SK-N-SH treated with all-trans-retinoic acid at 6 μM for 48 hours (cell line): ENCODE measurements around the gene PARVB.

Experiments
- BACH2 ChIP-seq: fragments of 250-450 bp; sonication (Bioruptor Pico); IDR thresholded peaks from 2 replicates; pipeline ENCODE4 v1.9.0; 2021; ENCODE audit warnings: mild to moderate bottlenecking, borderline replicate concordance
- GLIS3 ChIP-seq: fragments of 250-450 bp; sonication (Bioruptor Pico); IDR thresholded peaks from 2 replicates; pipeline ENCODE4 v1.5.0; 2020; ENCODE audit warnings: mild to moderate bottlenecking, moderate library complexity
- OSR1 ChIP-seq: fragments of 250-450 bp; sonication (Bioruptor Pico); IDR thresholded peaks from 2 replicates; pipeline ENCODE4 v1.8.0; 2022; ENCODE audit warnings: moderate library complexity, mild to moderate bottlenecking, inconsistent platforms
- PPARA ChIP-seq: fragments of 250-450 bp; sonication (Bioruptor Pico); IDR thresholded peaks from 2 replicates; pipeline ENCODE4 v1.5.0; 2020; ENCODE audit warnings: mild to moderate bottlenecking, borderline replicate concordance
- RARB ChIP-seq: fragments of 250-450 bp; sonication (Bioruptor Pico); IDR thresholded peaks from 2 replicates; pipeline ENCODE4 v1.8.0; 2021; ENCODE audit warnings: mild to moderate bottlenecking, moderate library complexity
- TCF4 ChIP-seq: fragments of 250-450 bp; sonication (Bioruptor Pico); IDR thresholded peaks from 2 replicates; pipeline ENCODE4 v1.8.0; 2021; ENCODE audit warnings: mild to moderate bottlenecking, moderate library complexity, borderline replicate concordance
- TOX ChIP-seq: fragments of 250-450 bp; sonication (Bioruptor Pico); IDR thresholded peaks from 2 replicates; pipeline ENCODE4 v1.8.0; 2021; ENCODE audit warnings: mild to moderate bottlenecking, moderate library complexity, borderline replicate concordance
- ZFP3 ChIP-seq: fragments of 250-450 bp; sonication (Bioruptor Pico); IDR thresholded peaks from 2 replicates; pipeline ENCODE4 v1.5.0; 2020; ENCODE audit warnings: mild to moderate bottlenecking, moderate library complexity
- ZFP30 ChIP-seq: fragments of 450-650 bp; formaldehyde crosslinking; IDR thresholded peaks from 2 replicates; pipeline ENCODE4 v1.5.0; 2022; ENCODE audit warnings: mild to moderate bottlenecking, moderate library complexity
- TF ChIP-seq, protein P1 (sequence below): fragments of 250-450 bp; sonication (Bioruptor Pico); IDR thresholded peaks from 2 replicates; pipeline ENCODE4 v1.8.0; 2020; ENCODE audit warnings: mild to moderate bottlenecking, moderate library complexity, borderline replicate concordance
- TF ChIP-seq, protein P2 (sequence below): fragments of 250-450 bp; sonication (Bioruptor Pico); IDR thresholded peaks from 2 replicates; pipeline ENCODE4 v1.5.1; 2021; ENCODE audit warnings: mild to moderate bottlenecking, moderate library complexity
- TF ChIP-seq, protein P3 (sequence below): fragments of 250-450 bp; sonication (Bioruptor Pico); IDR thresholded peaks from 2 replicates; pipeline ENCODE4 v1.8.0; 2021; ENCODE audit warnings: low read depth, mild to moderate bottlenecking, moderate library complexity, borderline replicate concordance
- TF ChIP-seq, protein P4 (sequence below): fragments of 250-450 bp; sonication (Bioruptor Pico); IDR thresholded peaks from 2 replicates; pipeline ENCODE4 v1.5.1; 2020; ENCODE audit warnings: low read depth, mild to moderate bottlenecking, moderate library complexity

DNA sequence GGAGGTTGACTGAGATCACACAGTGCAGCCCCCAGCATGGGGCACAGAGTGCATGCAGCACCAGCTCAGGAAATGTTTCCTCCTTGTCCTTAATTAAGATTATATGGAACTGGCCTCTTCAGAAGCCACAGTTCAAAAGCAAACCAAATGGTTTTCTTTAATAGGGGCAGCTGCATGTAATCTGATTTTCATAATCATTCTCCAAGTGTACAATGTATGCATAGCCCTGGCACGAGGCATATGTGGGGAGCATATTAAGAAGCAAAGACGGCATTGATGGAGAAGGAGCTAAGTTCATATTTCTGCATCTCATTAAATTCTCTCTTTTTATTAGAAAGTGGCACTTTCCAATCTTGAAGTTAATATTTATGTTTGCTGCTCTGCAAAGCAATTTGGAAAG lies 9.9 kb upstream of the PARVB start:
- TF ChIP-seq TOX (CRISPR knock-in tag) (no peak), RARB (CRISPR knock-in tag) (no peak), OSR1 (no peak), PPARA (CRISPR knock-in tag) (no peak), TCF4 (CRISPR knock-in tag) (no peak), ZFP3 (CRISPR knock-in tag) (no peak), BACH2 (CRISPR knock-in tag) (no peak), GLIS3 (no peak), ZFP30 (CRISPR knock-in tag) (no peak)
- TF ChIP-seq, protein P1, sequence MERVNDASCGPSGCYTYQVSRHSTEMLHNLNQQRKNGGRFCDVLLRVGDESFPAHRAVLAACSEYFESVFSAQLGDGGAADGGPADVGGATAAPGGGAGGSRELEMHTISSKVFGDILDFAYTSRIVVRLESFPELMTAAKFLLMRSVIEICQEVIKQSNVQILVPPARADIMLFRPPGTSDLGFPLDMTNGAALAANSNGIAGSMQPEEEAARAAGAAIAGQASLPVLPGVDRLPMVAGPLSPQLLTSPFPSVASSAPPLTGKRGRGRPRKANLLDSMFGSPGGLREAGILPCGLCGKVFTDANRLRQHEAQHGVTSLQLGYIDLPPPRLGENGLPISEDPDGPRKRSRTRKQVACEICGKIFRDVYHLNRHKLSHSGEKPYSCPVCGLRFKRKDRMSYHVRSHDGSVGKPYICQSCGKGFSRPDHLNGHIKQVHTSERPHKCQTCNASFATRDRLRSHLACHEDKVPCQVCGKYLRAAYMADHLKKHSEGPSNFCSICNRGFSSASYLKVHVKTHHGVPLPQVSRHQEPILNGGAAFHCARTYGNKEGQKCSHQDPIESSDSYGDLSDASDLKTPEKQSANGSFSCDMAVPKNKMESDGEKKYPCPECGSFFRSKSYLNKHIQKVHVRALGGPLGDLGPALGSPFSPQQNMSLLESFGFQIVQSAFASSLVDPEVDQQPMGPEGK (CRISPR knock-in tag) = no peak
- TF ChIP-seq, protein P2, sequence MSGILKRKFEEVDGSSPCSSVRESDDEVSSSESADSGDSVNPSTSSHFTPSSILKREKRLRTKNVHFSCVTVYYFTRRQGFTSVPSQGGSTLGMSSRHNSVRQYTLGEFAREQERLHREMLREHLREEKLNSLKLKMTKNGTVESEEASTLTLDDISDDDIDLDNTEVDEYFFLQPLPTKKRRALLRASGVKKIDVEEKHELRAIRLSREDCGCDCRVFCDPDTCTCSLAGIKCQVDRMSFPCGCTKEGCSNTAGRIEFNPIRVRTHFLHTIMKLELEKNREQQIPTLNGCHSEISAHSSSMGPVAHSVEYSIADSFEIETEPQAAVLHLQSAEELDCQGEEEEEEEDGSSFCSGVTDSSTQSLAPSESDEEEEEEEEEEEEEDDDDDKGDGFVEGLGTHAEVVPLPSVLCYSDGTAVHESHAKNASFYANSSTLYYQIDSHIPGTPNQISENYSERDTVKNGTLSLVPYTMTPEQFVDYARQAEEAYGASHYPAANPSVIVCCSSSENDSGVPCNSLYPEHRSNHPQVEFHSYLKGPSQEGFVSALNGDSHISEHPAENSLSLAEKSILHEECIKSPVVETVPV (CRISPR knock-in tag) = no peak
- TF ChIP-seq, protein P3, sequence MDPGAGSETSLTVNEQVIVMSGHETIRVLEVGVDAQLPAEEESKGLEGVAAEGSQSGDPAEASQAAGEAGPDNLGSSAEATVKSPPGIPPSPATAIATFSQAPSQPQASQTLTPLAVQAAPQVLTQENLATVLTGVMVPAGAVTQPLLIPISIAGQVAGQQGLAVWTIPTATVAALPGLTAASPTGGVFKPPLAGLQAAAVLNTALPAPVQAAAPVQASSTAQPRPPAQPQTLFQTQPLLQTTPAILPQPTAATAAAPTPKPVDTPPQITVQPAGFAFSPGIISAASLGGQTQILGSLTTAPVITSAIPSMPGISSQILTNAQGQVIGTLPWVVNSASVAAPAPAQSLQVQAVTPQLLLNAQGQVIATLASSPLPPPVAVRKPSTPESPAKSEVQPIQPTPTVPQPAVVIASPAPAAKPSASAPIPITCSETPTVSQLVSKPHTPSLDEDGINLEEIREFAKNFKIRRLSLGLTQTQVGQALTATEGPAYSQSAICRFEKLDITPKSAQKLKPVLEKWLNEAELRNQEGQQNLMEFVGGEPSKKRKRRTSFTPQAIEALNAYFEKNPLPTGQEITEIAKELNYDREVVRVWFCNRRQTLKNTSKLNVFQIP (CRISPR knock-in tag) = no peak
- TF ChIP-seq, protein P4, sequence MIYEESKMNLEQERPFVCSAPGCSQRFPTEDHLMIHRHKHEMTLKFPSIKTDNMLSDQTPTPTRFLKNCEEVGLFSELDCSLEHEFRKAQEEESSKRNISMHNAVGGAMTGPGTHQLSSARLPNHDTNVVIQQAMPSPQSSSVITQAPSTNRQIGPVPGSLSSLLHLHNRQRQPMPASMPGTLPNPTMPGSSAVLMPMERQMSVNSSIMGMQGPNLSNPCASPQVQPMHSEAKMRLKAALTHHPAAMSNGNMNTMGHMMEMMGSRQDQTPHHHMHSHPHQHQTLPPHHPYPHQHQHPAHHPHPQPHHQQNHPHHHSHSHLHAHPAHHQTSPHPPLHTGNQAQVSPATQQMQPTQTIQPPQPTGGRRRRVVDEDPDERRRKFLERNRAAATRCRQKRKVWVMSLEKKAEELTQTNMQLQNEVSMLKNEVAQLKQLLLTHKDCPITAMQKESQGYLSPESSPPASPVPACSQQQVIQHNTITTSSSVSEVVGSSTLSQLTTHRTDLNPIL (CRISPR knock-in tag) = no peak
